ENCODE data around the gene ALPP.

- no peak for TF ChIP-seq CTCF (conservative IDR thresholded peaks at IDR 0.05; ENCODE audit: low read length)
- no peak for TF ChIP-seq EZH2phosphoT487 (IDR thresholded peaks at IDR 0.05; ENCODE audit: borderline replicate concordance, low read depth, low read length)
These were observed 29.6 kb upstream of the ALPP start for GRCh38 chr2:232348936-232349335.
